Activated naive CD4-positive, alpha-beta T cell treated with anti-CD3 and anti-CD28 coated beads, Interleukin-2, amount 50 U/mL, for 16 hours (primary cell): ENCODE data around the gene ASAP2.

Source experiments
- DNase-seq: peaks from one replicate; pipeline ENCODE4 v3.0.0-alpha.2; 2020

ASAP2 gene

GRCh38 chr2:9184361-9184760 is 22.3 kb upstream of the ASAP2 start:
- DNase-seq: no peak

- no peak for DNase-seq
These were observed 18.9 kb upstream of the ASAP2 start for GRCh38 chr2:9187620-9188214.

- no peak for DNase-seq
These were observed 17.8 kb upstream of the ASAP2 start for GRCh38 chr2:9188823-9189222.

- no peak for DNase-seq
These were observed 16.7 kb upstream of the ASAP2 start for GRCh38 chr2:9189901-9190300.

- DNase-seq: no peak
These were observed 15.6 kb upstream of the ASAP2 start for GRCh38 chr2:9191041-9191481.

- no peak for DNase-seq
These were observed 13.9 kb upstream of the ASAP2 start for GRCh38 chr2:9192712-9193111.

- no peak for DNase-seq
These were observed 12.3 kb upstream of the ASAP2 start for GRCh38 chr2:9194352-9194751.

- DNase-seq: no peak
These were observed 10.0 kb upstream of the ASAP2 start for GRCh38 chr2:9196637-9197036.

- DNase-seq: no peak
These were observed 8.7 kb upstream of the ASAP2 start for GRCh38 chr2:9197916-9198315.

GRCh38 chr2:9199716-9200632 is 6.6 kb upstream of the ASAP2 start:
- DNase-seq: no peak

GRCh38 chr2:9200633-9201015 is 6.0 kb upstream of the ASAP2 start:
- no peak for DNase-seq

GRCh38 chr2:9201185-9201891 is 5.3 kb upstream of the ASAP2 start:
- DNase-seq: no peak

- no peak for DNase-seq
These were observed 3.6 kb upstream of the ASAP2 start for GRCh38 chr2:9203006-9203405.

- DNase-seq: no peak
These were observed 2.7 kb upstream of the ASAP2 start for GRCh38 chr2:9203876-9204275.

- no peak for DNase-seq
These were observed 1.7 kb upstream of the ASAP2 start for GRCh38 chr2:9204939-9205338.

GRCh38 chr2:9205486-9205885 is 1.1 kb upstream of the ASAP2 start:
- no peak for DNase-seq

- no peak for DNase-seq
These were observed 504 bp downstream of the ASAP2 start for GRCh38 chr2:9206991-9207640.

GRCh38 chr2:9207641-9208311 is 1.2 kb downstream of the ASAP2 start:
- DNase-seq: no peak

- DNase-seq: no peak
These were observed 2.3 kb downstream of the ASAP2 start for GRCh38 chr2:9208875-9209274.

- no peak for DNase-seq
These were observed 3.4 kb downstream of the ASAP2 start for GRCh38 chr2:9210030-9210429.

- DNase-seq: no peak
These were observed 4.9 kb downstream of the ASAP2 start for GRCh38 chr2:9211496-9211895.

GRCh38 chr2:9212010-9212635 is 5.5 kb downstream of the ASAP2 start:
- DNase-seq: no peak
